Upper lobe of left lung (tissue), 6 donors: ENCODE measurements around the gene ZFP91. TPM values are rescaled to one million over a fixed set of nuclear protein-coding genes. Genes with fewer than 3 reads are reported as not detected.
A peak's percentile ranks its signal among the peaks of the same experiment; 100 is the strongest.

Experiments used
- ATAC-seq, 2 donors: fragments of 200-7000 bp; cut with Tn5 transposase; one replicate each; pipeline ENCODE4 v1.9.1; 2022; ENCODE audit warnings: mild to moderate bottlenecking in 2 of 2, moderate library complexity in 2 of 2; ENCODE audit not compliant: low FRiP score in 2 of 2
- DNase-seq, 2 donors: peaks; one replicate each; pipeline ENCODE4 v3.0.0-alpha.2; 2019 to 2020
- H3K27ac ChIP-seq, 4 donors: fragments of 200-600 bp; sonication (generic); one replicate each; pipeline ENCODE4 v1.5.1; 2016 to 2019
- H3K27me3 ChIP-seq, 4 donors: fragments of 200-600 bp; sonication (generic); one replicate each; pipeline ENCODE4 v1.5.1; 2017 to 2019
- H3K36me3 ChIP-seq, 4 donors: fragments of 200-600 bp; sonication (generic); one replicate each; pipeline ENCODE4 v1.5.1; 2016 to 2019
- H3K4me1 ChIP-seq, 4 donors: fragments of 200-600 bp; sonication (generic); one replicate each; pipeline ENCODE4 v1.5.1; 2018 to 2019
- H3K4me3 ChIP-seq, 4 donors: fragments of 200-600 bp; sonication (generic); one replicate each; pipeline ENCODE4 v1.5.1; 2017 to 2019; ENCODE audit warnings: mild to moderate bottlenecking in 2 of 4, moderate library complexity in 1 of 4
- H3K9me3 ChIP-seq, 4 donors: fragments of 200-600 bp; sonication (generic); one replicate each; pipeline ENCODE4 v1.5.1; 2018 to 2019
- CTCF ChIP-seq, 6 experiments: fragments of 450-650 bp in 4 of 6; fragments of 200-600 bp in 2 of 6; sonication (generic) in 2 of 6; IDR thresholded peaks; one replicate each; pipeline ENCODE4 v1.5.1; 2016 to 2019; ENCODE audit warnings: antibody characterized with exemption in 6 of 6
- EP300 ChIP-seq, 4 donors: sonication (generic); formaldehyde crosslinking; IDR thresholded peaks; one replicate each; pipeline ENCODE4 v1.5.1; 2017; ENCODE audit warnings: antibody characterized with exemption in 4 of 4, control low read depth in 2 of 4
- POLR2A ChIP-seq, 4 donors: fragments of 450-650 bp; IDR thresholded peaks; one replicate each; pipeline ENCODE4 v1.5.1; 2016 to 2017; ENCODE audit warnings: antibody characterized with exemption in 4 of 4, mild to moderate bottlenecking in 2 of 4
- POLR2AphosphoS5 ChIP-seq, 2 donors: sonication (generic); formaldehyde crosslinking; IDR thresholded peaks; one replicate each; pipeline ENCODE4 v1.5.1; 2017; ENCODE audit warnings: antibody characterized with exemption in 2 of 2
- WGBS, 2 donors: methylation state at CpG; one replicate each; pipeline ENCODE4 v1.1.5; 2017 to 2018; 5-methylcytosine and 5-hydroxymethylcytosine counted together
- total RNA-seq, 6 donors: library from RNA; depleted of rRNA in 4 of 6; stranded (reverse); fragments of >200 nt in 4 of 6; gene quantifications; one replicate each; pipeline versions ENCODE4 v1.1.0 to v1.2.1, GENCODE V29; 2016 to 2021
- donor health status: DM: no; HTN: no; CAD: no; lungs with moderate emphysema.
- donor health status: DM: no; HTN: yes; CAD: no; lungs with severe emphysema.

ZFP91 gene
- total RNA-seq, 6 donors from 2014 or later: 21.0 to 53.2 (median 40.9) TPM

GRCh38 chr11:58631378-58631777, 52.5 kb downstream of the ZFP91 start:
- Histone ChIP-seq H3K27ac (no peak overlapping the region), H3K27me3 (no peaks in the 10 kb centered on the region), H3K9me3 (no peaks in the 10 kb centered on the region), H3K4me1 (peaks cover 0 to 11% (median 7%) of the 10 kb centered on the region in 4 donors), H3K36me3 (peaks cover 0 to 7% (median 0%) of the 10 kb centered on the region in 4 donors), H3K4me3 (no peak overlapping the region)
- ATAC-seq (no peak), DNase-seq (no peak)
- no peak for TF ChIP-seq CTCF (IDR thresholded peaks at IDR 0.05)
- TF ChIP-seq POLR2AphosphoS5 (IDR thresholded peaks at IDR 0.05): no peak
- no peak for TF ChIP-seq POLR2A (IDR thresholded peaks at IDR 0.05)
- no peak for TF ChIP-seq EP300 (IDR thresholded peaks at IDR 0.05)
- WGBS, 2 donors: 85 to 92% methylated on average over 3 of the region's 3 CpGs

GRCh38 chr11:58632510-58632909, 53.6 kb downstream of the ZFP91 start:
- TF ChIP-seq EP300 (IDR thresholded peaks at IDR 0.05) (no peak), CTCF (IDR thresholded peaks at IDR 0.05) (no peak), POLR2AphosphoS5 (IDR thresholded peaks at IDR 0.05) (no peak), POLR2A (IDR thresholded peaks at IDR 0.05) (no peak)
- Histone ChIP-seq H3K4me1 (peaks cover 0 to 3% (median 1%) of the 10 kb centered on the region in 4 donors), H3K27ac (no peak overlapping the region), H3K36me3 (no peaks in the 10 kb centered on the region), H3K9me3 (no peaks in the 10 kb centered on the region), H3K4me3 (no peak overlapping the region), H3K27me3 (no peaks in the 10 kb centered on the region)
- no peak for DNase-seq
- 92 to 96% methylated on average over 1 of the region's 1 CpG for WGBS, 2 donors
- no peak for ATAC-seq

GRCh38 chr11:58636587-58636986, 57.7 kb downstream of the ZFP91 start:
- no peak overlapping the region for H3K27ac ChIP-seq
- 76 to 81% methylated on average over 3 of the region's 3 CpGs for WGBS, 2 donors
- DNase-seq (no peak), ATAC-seq (no peak)
- no peak overlapping the region for H3K4me3 ChIP-seq
- TF ChIP-seq CTCF (IDR thresholded peaks at IDR 0.05): no peak
- H3K27me3 ChIP-seq: no peaks in the 10 kb centered on the region
- no peaks in the 10 kb centered on the region for H3K36me3 ChIP-seq
- H3K9me3 ChIP-seq: no peaks in the 10 kb centered on the region
- H3K4me1 ChIP-seq: peaks cover 10 to 15% (median 12%) of the 10 kb centered on the region in 4 donors

- ATAC-seq (no peak), DNase-seq (no peak)
- Histone ChIP-seq H3K27me3 (no peaks in the 10 kb centered on the region), H3K9me3 (no peaks in the 10 kb centered on the region), H3K4me3 (no peak overlapping the region), H3K4me1 (peaks cover 10 to 15% (median 12%) of the 10 kb centered on the region in 4 donors), H3K36me3 (no peaks in the 10 kb centered on the region), H3K27ac (no peak overlapping the region)
- no peak for TF ChIP-seq POLR2AphosphoS5 (IDR thresholded peaks at IDR 0.05)
- no peak for TF ChIP-seq EP300 (IDR thresholded peaks at IDR 0.05)
- TF ChIP-seq POLR2A (IDR thresholded peaks at IDR 0.05): no peak
- TF ChIP-seq CTCF (IDR thresholded peaks at IDR 0.05): no peak
- WGBS, 2 donors: 68 to 85% methylated on average over 2 of the region's 2 CpGs
Observed at GRCh38 chr11:58637371-58637770, 58.5 kb downstream of the ZFP91 start.

GRCh38 chr11:58639103-58639502, 60.2 kb downstream of the ZFP91 start:
- DNase-seq: no peak
- Histone ChIP-seq H3K4me1 (peaks cover 10 to 15% (median 12%) of the 10 kb centered on the region in 4 donors), H3K27me3 (no peaks in the 10 kb centered on the region), H3K9me3 (no peaks in the 10 kb centered on the region), H3K36me3 (no peaks in the 10 kb centered on the region), H3K27ac (no peak overlapping the region), H3K4me3 (no peak overlapping the region)
- peak in 1 of 2 donors; percentile 21 for ATAC-seq
- 90 to 92% methylated on average over 6 of the region's 6 CpGs for WGBS, 2 donors
- no peak for TF ChIP-seq POLR2AphosphoS5 (IDR thresholded peaks at IDR 0.05)
- TF ChIP-seq POLR2A (IDR thresholded peaks at IDR 0.05): no peak
- TF ChIP-seq CTCF (IDR thresholded peaks at IDR 0.05): no peak
- TF ChIP-seq EP300 (IDR thresholded peaks at IDR 0.05): no peak
